Measurements from ENCODE around the gene GRIN2D.

The GRIN2D gene

DNA sequence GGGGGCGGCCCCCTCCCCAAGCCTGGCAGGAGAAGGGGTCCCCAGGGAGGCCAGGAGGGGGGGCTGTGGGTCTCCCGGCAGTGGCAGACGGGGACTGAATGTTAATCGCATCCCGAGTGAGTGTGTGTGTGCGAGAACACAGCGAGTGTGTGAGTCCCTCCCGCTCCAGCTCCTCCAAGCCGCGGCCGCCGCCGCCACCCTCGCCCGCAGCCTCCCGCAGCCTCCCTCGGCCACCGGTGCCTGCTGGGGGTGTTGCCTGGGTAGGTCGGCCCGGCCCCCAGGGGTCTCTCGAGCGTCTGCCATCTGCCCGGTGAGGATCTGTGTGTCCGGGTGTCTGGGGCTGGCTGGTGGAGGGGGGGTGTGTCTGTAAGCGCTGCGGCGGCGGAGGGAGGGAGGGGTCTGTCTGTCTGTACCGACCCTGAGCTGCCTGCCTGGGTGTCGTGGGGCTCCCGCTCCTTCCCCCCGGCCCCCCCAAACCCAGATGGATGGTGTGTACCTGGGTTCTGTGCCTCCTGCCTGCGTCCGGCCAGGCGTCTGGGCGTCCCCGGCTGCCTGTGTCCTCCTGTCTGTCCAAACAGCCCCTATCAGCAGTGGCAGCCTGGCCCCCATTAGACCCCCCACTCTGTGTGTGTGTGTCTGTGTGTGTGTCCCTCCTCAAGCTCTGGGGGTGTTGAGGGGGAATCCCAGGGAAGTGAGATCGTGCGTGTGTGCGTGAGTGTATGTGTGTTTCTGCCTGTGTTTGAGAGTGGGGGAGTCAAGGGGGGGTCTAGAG, at the start of gene GRIN2D:
GRIN2D (plus strand) TSS at position 110 of the 772 bp plus-strand sequence. CDS start 4,725 bp downstream, outside the sequence.
- no peak for DNase-seq (ENCODE audit: low read depth)

DNA sequence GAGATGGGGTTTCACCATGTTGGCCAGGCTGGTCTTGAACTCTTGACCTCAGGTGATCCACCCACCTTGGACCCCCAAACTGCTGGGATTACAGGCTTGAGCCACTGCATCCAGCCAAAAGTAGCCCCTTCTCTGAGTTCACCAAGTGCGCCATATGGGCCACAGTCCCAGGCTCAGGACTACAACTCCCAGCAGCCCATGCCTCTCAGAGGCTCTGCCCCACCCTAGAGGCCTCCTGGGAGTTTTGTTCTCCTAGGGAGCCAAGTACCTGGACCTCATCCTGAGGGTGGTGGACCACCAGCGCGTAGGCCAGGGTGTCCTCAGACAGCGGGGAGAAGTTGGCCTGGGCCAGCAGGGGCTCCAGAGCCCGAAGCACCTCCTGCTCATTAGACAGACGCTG, 48.6 kb upstream of the GRIN2D start:
- no peak for DNase-seq (ENCODE audit: low read depth)

DNA sequence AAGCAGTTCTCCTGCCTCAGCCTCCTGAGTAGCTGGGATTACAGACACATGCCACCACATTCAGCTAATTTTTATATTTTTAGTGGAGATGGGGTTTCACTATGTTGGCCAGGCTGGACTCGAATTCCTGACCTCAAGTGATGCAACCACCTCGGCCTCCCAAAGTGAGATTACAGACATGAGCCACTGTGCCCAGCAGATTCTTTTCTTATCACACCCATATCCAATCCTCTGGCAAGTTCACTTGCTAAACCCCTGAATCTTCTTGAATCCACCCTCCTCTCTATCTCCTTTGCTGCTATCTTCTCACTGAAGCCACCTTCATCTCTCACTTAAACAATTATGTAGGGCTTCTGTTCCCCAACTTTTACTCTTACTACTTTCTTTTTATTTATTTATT, 47.3 kb upstream of the GRIN2D start:
- no peak for DNase-seq (ENCODE audit: low read depth)

DNA sequence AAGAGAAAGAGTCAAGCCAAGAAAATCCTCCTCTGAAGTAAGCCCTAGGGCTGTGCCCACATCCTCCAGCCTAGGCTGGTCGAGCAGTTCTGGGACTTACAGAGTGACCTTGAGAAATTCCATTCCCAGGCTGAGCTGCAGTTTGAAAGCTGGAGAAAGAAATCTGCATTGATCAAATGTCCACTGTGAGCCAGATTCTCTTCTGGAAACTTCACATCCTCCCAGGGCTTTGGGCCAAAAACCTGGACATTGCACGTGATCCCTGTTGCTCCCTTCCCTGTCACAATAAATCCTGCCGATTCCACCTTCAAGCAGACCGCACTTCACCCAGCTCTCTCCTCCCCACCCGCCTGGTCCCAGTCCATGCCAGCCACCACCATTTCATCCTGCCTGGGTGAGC, 45.4 kb upstream of the GRIN2D start:
- no peak for DNase-seq (ENCODE audit: low read depth)

DNA sequence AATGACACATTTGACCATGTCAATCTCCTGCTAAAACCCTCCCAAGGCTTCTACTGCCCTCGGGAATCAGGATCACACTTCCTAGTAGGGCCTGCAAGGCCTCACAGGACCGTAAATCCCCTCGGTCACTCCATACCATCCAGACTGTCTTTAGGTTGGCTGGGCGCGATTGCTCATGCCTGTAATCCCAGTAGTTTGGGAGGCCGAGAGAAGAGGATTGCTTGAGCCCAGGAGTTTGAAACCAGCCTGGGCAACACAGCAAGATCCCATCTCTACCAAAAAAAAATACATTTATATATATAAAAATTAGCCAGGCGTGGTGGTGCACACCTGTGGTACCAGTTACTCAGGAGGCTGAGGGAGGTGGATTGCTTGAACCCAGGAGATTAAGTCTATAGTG, 44.7 kb upstream of the GRIN2D start:
- DNase-seq (ENCODE audit: low read depth), result no peak

DNA sequence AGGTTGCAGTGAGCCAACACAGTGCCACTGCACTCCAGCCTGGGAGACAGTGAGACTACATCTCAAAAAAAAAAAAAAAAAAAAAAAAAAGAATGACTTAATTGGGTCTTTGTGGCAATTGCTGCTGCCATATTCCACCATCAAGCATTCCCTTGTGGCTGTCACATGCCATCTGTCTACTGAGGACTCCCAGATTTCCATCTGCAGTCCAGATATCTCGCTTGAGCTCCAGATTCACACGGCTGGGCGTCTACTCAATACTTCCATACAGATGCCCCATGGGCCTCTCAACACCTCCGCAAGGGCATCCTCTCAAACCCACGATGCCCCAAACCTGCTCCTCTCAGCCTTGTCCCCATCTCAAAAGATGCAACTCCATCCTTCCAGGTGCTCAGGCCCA, 42.6 kb upstream of the GRIN2D start:
- no peak for DNase-seq (ENCODE audit: low read depth)

DNA sequence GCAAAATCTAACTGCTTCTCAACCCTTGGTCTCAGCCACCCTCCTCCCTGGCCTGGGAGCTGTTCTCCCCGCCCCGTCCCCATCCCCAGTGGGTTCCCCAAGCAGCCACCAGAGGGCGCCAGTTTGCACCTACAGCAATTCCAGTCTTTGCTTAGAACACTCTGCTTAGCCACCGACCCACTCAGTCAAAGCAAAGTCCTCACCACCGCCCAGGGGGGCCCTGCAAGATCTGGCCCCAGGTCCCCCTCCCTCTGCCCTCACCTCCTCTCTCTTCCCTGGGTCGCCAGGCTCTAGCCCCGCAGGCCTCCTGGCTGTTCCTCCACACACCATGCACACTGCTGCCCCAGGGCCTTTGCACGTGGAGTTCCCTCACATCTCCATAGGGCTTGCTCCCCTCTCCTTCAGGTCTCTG, 42.1 kb upstream of the GRIN2D start:
- DNase-seq (ENCODE audit: low read depth), result peak; percentile 55

DNA sequence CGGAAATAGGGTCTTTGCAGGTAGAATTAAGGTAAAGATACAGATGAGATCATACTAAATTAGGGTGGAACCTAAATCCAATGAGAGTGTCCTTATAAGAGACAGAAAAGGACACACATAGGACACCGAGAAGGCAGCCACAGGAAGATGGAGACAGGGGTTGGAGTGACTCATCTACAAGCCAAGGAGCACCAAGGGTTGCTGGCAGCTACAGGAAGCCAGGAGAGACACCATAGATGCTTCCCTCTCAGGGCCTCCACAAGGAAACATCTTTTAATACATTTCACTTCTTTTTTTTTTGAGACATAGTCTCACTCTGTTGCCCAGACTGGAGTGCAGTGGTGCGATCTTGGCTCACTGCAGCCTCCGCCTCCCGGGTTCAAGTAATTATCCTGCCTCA, 39.8 kb upstream of the GRIN2D start:
- DNase-seq (ENCODE audit: low read depth), result no peak

DNA sequence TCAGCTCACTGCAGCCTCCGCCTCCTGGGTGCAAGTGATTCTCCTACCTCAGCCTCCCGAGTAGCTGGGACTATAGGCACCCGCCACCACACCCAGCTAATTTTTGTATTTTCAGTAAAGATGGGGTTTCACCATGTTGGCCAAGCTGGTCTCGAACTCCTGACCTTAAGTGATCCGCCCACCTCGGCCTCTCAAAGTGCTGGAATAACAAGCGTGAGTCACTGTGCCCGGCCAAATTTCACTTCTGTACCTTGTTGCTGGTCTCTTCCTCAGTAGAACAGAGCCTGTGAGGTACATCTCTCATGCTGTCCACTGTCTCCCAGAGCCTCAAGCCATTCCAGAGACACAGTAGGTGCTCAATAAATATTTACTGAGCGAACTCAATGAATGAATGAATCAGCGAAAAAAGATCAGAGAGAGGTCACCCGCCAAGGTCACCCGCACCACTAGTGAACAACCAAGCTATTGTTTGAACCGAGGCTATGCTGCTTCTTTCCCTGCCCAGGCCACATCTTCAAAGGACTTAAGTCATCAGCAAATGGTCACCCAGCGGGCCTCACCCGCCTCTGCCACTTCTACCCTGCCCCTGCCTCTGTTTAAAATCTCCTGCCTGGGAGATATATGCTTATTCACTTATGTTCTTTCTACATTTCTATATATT, 39.0 kb upstream of the GRIN2D start:
- DNase-seq (ENCODE audit: low read depth), result no peak

DNA sequence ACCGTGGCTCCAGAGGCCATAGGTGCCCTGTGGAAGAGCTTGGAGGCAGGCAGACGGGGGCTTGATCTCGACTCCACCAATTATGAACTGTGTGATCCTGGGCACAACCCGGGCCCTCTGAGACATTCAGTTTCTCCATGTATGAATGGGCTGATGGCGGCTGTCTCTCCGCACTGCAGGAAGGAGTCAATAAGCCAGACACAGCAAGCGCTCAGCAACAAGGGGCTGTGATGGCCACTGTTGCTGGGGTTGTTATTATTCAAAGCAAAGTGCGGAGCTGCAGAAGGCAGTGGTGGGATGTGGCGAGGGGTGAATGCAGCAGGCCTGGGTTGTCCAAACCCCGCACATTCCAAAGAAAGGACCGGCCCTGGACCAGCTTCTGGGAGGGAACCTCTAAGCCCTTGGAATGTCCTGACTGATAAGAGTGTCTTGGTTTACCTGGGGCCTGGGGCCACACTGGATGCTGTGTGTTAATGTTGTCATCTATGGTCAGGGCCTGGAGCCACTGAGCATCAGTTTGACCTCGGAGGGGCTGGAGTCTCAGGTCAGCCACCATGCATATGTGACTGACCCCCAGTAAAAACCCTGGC, 38.0 kb upstream of the GRIN2D start:
- DNase-seq (ENCODE audit: low read depth), result no peak

DNA sequence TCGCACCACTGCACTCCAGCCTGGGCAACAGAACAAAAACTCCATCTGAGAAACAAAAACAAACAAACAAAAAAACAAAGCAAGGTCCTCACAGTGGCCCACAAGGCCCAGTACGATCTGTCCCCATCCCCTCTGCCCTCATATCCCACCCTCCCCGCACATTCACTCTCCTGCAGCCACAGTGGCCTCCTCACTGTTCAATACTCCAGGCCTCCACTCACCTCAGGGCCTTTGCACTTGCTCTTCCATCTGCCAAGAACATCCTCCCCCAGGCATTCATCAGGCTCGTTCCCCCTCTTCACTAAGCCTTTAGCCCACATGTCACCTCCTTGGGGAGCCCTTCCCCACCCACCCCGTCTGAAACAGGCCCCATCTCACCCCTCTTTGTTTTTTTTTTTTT, 34.3 kb upstream of the GRIN2D start:
- DNase-seq (ENCODE audit: low read depth), result no peak

DNA sequence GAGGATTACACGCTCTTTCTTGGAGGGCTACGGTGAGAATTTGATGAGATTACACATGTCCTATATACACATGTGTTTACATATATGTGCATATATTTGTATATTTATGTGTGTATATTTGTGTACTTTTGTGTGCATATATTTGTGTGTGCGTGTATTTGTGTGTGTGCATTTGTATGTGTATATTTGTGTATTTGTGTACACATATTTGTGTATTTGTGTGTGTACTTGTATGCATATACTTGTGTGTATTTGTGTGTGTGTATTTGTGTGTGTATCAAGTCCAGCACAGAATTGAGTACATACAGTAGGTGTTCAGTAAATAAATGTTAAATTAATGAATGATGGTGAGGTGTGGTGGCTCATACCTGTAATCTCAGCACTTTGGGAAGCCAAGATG, 31.6 kb upstream of the GRIN2D start:
- DNase-seq (ENCODE audit: low read depth), result no peak

DNA sequence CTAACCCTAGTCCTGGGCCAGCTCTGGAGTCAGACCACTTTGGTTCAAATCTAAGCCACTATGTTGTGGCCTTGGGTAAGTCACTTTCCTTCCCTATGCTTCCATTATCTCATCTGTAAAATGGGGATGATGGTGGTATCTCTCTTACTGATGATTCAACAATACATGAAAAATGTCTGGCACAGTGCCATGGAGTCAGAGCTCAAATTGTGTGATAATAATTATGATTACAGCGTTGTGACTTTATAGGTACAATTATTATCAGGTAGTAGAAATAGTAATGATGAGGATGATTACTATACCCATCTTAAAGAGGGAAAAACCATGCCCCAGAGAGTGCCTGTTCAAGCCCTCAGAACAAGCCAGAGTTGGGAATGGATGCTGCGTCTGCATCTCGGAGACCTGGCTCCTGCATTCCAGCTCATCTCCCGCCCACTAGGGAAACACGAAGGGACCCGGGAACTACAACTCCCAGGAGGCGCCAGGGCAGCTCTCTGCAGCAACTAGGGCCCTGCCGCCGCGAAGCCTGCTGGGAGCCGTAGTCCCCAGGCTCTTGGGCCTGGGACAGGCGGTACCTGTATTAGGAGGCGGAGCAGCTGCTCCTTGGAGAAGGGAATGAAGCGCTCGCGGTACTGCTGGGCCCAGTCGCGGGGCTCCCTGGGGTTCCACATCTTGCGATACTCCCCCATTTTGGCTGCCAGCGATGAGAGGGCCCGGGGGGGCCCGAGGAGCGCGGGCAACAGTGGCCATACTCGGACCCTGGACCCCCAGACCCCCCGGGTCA, 30.6 kb upstream of the GRIN2D start:
- peak; percentile 89 for DNase-seq (ENCODE audit: low read depth)

DNA sequence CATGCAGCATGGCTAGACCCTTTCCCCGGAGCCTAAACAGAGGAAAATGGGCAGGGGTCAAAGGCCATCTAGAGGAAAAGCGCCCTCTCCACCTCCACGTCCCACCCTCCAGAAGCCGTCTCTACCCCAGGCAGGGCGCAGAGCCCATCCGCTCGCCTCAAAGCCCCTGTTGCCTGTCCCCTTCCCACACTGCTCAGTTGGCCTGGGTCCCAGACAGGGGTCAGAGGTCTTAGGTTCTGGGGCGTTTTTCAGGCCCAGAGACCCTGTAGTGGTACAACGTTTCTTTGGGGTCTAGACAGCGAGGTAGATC, 30.0 kb upstream of the GRIN2D start:
- DNase-seq (ENCODE audit: low read depth), result no peak

DNA sequence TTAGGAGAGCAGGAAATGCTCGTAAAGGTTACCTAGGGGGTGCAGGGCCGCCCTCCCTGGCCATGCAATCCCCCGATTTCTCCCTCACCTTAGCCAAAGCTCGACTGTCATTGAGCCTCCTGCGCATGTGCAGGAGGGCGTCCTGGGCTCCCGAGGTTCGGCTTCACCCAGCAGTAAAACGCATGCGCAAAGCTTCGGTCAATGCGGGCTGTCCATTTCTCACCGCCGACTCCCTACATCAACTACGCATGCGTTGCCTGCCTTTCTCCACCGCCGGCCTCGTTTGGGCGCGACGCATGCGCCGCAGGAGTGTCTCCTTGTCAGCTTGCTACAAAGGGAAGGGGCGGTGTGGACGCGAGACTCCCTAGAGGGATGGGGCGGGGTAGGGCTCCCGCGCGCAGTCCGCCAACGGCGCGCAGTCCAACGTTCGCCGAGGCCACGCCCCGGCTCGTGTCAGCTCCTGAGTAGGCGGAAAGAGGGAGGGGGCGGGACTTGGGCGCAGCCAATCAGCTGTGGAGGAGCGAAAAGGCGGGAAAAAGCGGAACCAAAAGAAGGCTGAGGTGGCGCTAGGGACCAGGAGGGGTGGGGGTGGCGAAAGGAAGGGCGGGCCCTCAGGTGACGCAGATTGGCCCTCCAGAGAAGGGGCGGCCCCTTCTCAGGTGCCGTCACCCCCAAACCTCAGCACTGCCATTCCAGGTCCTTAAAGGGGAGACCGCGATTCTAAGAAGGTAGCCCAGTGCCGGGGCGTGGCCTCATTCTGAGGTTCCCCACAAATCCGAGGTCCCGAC, 29.5 kb upstream of the GRIN2D start, which contains the start of the genes SYNGR4 and TMEM143:
SYNGR4 (plus strand) TSS at position 558 of the 788 bp plus-strand sequence. CDS start 1,476 bp downstream, outside the sequence.
TMEM143 (minus strand) TSS at position 131 of the 788 bp plus-strand sequence; CDS start at position 111, 20 bp downstream.
- peak; percentile 100 for DNase-seq (ENCODE audit: low read depth)

DNA sequence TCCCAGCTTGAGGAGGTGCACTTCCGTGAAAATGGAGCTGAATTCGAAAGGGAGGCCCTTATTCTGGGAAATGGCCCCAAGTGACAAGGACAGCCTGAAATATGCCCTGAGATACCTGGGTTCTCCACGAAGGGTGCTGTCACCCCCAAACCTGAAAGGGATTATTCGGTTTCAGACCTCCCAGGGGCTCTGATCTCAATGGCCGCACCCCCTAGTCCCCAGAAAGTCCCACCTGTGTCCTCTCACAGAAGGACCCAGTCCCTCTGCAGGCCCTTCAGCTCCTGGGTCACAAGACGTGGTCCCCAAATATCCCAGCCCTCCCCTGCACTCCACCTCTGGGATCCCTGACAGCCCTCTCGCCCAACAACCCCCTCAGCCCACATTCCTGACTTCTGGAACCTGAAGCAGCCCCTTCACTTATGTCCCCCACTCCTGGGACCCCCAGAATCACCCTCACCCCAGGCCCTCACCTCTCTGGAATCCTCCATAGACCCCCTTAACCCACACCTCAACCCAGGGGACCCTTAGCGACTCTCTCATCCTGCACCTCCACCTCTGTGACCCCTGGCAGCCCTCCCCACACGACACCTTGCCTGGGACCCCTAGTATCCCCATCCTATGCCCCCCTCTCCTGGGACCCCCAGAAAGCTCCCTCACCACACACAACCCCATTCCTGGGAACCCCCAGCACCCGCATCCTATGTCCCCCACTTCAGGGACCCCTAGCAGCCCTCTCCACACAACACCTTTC, 28.7 kb upstream of the GRIN2D start:
- DNase-seq (ENCODE audit: low read depth), result no peak

DNA sequence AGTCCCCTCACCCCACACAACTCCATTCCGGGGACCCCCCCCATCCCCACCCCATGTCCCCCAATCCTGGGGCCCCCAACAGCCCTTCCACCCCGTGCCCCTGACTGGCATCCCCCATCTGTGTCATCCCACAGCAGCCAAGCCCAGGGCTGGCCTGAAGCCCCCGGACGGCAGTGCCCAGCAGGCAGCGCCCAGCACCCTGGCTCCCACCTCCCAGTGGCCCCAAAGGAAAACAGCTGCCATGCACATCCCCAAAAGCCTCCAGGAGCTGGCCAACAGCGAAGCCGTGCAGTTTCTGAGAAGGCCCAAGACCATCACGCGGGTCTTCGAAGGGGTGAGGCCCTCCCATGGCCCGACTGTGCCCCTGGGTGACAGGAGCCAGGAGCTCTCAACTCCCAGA, 27.9 kb upstream of the GRIN2D start:
- DNase-seq (ENCODE audit: low read depth), result no peak

DNA sequence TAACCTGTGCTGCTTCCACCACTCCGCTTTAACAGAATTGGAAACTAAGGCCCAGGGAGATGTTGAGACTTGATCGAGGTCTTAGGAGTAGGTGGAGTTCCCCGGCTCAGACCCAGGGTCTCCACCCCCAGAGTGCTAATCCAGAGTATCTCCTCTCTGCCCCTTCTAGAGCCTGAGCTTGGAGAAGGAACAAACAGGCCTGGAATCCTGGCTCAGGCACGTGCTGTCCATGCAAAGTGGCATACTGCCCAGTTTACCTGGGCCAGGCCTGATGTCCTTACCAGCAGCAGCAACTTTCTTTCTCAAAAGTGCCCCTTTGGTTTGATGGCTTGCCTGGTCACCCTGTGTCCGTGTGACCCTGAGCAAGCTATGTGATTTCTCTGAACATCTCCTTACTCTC, 25.6 kb upstream of the GRIN2D start:
- DNase-seq (ENCODE audit: low read depth), result no peak

DNA sequence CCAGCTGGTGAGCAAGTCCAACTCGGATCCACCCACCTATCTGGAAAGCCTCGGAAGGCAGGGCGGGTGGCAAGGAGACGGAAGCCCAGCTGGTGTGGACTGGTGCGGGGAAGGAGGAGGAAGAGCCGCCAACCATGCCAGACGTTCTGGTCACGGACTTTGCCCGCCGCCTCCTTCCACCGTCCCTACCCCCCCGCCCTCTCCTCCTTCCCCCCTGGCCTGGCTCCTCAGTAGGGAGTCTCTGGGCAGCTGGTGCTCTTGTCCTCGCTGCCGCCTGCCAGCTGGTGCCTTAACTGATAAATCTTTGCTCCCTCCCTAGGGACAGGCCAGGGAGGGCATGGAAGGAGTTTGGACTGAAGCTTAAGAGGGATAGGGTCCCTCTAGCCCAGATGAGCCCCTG, 24.5 kb upstream of the GRIN2D start:
- no peak for DNase-seq (ENCODE audit: low read depth)

DNA sequence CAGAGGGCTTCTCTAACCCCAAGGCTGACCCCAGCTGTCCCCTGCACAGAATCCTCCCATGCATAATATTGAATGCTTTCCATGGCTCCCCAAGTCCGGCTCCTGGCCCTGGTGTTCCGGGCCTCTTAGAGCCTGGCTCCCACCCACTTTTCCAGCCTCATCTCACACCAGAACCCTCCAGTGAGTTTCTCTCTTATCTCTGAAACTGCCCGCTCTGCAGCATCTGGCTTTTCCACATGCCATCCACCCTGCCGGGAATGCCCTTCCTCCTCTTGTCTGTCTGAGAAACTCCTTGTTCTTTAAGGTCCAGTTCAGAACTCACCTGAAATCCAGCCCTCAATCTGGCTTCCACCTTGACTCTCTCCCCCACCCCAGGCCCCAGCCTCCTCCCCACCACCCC, 22.5 kb upstream of the GRIN2D start:
- no peak for DNase-seq (ENCODE audit: low read depth)

DNA sequence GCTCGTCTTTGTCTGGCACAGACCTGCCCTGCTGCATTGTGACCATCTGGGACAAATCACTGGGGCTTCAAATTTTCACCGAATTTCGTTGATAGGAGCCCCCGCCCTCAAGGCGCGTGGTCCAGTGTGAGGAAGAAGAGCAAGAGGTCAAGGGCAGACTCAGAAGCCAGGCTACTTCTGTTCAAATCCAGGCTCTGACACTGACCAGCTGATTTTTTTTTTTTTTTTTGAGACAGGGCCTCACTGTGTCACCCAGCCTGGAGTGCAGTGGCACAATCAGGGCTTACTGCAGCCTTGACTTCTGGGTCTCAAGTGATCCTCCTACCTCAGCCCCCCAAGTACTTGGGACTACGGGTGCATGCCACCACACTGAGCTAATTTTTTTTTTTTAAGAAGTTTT, 22.1 kb upstream of the GRIN2D start:
- no peak for DNase-seq (ENCODE audit: low read depth)

All from CMK (cell line).